NCI-H2081 treated with DMSO at 0.1 percent for 48 hours (cell line): Measurements from ENCODE around the gene ERGIC3.
"Not testable (repeated sequence)": the region's sequence is repeated elsewhere in the genome, so short reads cannot be mapped to it uniquely, and the experiment has no call there.

Experiments
- DNase-seq: peaks from one replicate; lab custom pipeline; 2025; lab: John Stamatoyannopoulos, UW

The ERGIC3 gene

DNA sequence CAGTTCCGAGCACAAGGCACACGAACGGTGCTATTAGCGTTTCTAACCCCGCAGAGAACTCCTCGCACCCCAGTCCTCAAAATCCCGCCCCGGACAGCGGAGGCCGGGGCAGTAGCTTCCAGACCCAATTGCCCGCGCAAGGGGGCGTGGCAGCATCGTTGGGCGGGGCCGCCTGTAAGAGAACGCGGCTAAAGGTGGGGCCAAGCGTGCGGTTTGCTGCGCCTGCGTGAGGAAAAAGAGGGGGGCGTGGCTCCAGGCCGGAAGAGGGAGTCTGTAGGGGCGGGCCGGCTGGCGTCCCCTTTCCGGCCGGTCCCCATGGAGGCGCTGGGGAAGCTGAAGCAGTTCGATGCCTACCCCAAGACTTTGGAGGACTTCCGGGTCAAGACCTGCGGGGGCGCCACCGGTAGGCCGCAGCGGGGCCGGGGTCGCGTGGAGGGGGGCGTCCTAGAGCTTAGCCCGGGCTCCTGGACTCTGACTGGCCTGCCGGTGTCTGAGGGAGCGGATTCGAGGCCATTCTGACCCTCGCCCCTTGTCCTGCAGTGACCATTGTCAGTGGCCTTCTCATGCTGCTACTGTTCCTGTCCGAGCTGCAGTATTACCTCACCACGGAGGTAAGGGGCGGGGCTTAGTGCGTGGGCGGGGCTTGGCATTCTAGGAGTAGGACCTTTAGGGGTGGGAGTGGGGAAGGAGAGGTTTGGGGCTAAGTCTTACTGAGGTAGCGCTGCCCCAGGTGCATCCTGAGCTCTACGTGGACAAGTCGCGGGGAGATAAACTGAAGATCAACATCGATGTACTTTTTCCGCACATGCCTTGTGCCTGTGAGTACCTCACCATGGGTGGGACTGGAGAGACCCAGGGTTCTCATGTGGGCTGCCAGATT is at the start of gene ERGIC3:
Gene ERGIC3, plus strand, starts transcription at position 296 of the 880 bp plus-strand sequence. Its CDS starts 20 bp downstream, at position 316.
- peak; percentile 76 for DNase-seq

DNA sequence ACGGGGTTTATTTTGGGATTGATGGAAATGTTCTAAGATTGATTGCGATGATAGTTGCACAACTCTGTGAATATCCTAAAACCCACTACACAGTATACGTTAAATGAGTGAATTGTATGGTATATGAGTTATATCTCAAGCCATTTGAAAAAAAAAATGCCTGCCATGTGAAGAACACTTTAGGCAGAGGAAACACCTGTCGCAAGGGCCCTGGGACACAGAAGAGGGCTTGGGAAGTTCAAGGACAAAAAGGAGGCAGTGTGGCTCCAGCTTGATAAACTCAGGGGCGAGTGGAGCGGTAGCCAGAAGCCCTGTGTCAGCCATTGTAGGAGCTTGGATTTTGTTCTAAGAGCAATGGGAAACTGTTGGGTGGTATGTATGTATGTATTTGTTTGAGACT is 49.5 kb upstream of the ERGIC3 start:
- no peak for DNase-seq

DNA sequence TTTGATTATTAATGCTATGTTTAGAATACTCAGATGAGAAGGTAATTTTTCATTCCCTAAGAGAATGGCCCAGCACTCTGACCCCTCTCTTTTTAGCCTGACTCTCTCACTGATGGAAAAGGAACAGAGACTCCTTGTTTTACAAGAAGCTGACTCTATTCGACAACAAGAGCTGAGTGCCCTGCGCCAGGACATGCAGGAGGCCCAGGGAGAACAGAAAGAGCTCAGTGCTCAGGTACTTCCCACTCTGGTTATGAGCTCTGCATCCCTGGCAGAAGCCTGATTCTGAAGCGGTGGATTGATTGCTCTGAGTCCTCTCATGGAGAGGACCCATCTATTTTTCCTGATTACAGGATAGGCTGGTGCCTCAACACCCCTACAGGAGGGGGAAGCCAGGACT is 45.4 kb upstream of the ERGIC3 start:
- no peak for DNase-seq

DNA sequence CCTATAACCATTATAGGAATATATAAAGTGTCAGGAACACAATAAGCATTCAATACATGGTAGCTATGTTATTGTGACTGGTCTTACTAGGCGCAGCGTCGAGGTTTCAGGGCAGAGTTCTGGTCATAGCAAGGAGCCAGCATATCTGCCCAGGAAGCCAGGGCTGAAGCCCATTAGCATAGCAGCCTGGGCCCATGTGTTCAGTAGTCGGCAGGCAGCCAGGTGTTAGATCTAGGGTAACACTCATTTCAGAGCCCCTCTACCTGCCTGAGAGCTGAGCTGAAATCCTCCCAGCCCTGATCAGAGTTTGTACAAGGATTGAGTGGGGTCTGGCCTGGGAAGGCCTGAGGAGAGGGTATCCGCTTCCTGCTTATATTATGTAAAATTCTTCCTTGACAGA is 44.6 kb upstream of the ERGIC3 start:
- DNase-seq: no peak

DNA sequence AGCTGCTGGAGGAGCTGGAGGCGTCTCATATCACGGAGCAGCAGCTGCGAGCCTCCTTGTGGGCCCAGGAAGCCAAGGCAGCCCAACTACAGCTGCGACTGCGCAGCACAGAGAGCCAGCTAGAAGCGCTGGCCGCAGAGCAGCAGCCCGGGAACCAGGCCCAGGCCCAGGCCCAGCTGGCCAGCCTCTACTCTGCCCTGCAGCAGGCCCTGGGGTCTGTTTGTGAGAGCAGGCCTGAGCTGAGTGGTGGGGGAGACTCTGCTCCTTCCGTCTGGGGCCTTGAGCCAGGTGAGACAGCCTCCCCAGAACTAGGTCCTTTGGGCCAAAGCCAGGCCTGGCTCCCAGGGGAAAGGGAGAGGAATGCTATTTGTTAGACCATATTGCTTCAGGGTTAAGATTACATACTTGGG is 44.1 kb upstream of the ERGIC3 start:
- no peak for DNase-seq

DNA sequence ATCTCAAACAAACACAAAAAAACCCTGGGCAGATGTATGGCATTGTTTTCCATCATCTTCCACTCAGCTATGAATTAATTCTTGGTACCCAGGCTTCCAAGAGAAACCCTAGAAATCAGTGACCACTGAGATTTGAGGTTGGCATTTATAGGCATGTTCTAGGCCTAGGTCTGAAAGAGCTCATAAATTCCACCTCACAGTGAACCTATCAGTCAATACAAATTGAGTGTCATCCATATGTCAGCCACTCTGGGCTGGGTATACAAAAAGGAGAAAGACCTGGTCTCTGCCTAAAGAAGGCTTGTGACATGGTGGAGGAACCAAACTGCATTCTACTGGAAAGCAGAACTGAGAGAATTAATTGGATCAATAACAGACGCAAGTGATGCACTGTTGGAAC is 42.6 kb upstream of the ERGIC3 start:
- no peak for DNase-seq

DNA sequence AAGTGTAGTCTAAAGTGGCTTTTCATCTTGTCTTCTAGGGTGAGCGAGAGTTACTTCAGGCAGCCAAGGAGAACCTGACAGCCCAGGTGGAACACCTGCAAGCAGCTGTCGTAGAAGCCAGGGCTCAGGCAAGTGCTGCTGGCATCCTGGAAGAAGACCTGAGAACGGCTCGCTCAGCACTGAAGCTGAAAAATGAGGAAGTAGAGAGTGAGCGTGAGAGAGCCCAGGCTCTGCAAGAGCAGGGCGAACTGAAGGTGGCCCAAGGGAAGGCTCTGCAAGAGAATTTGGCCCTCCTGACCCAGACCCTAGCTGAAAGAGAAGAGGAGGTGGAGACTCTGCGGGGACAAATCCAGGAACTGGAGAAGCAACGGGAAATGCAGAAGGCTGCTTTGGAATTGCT is 39.5 kb upstream of the ERGIC3 start:
- no peak for DNase-seq

DNA sequence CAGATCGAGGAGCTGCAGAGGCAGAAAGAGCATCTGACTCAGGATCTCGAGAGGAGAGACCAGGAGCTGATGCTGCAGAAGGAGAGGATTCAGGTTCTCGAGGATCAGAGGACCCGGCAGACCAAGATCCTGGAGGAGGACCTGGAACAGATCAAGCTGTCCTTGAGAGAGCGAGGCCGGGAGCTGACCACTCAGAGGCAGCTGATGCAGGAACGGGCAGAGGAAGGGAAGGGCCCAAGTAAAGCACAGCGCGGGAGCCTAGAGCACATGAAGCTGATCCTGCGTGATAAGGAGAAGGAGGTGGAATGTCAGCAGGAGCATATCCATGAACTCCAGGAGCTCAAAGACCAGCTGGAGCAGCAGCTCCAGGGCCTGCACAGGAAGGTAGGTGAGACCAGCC is 38.6 kb upstream of the ERGIC3 start:
- DNase-seq: no peak

DNA sequence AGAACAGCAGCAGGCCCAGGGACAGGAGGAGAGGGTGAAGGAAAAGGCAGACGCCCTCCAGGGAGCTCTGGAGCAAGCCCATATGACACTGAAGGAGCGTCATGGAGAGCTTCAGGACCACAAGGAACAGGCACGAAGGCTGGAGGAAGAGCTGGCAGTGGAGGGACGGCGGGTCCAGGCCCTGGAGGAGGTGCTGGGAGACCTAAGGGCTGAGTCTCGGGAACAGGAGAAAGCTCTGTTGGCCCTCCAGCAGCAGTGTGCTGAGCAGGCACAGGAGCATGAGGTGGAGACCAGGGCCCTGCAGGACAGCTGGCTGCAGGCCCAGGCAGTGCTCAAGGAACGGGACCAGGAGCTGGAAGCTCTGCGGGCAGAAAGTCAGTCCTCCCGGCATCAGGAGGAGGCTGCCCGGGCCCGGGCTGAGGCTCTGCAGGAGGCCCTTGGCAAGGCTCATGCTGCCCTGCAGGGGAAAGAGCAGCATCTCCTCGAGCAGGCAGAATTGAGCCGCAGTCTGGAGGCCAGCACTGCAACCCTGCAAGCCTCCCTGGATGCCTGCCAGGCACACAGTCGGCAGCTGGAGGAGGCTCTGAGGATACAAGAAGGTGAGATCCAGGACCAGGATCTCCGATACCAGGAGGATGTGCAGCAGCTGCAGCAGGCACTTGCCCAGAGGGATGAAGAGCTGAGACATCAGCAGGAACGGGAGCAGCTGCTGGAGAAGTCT is 37.9 kb upstream of the ERGIC3 start:
- DNase-seq: no peak

DNA sequence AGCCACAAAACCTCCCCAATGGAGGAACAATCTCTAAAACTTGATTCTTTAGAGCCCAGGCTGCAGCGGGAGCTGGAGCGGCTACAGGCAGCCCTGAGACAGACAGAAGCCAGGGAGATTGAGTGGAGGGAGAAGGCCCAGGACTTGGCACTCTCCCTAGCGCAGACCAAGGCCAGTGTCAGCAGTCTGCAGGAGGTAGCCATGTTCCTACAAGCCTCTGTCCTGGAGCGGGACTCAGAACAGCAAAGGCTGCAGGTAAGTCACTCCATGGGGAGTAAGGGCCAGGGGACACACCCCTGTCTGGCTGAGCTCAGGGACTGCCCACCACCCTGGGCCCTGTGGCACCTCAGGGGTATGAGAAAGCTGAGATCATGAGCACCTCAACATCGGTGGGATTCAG is 37.1 kb upstream of the ERGIC3 start:
- DNase-seq: no peak

DNA sequence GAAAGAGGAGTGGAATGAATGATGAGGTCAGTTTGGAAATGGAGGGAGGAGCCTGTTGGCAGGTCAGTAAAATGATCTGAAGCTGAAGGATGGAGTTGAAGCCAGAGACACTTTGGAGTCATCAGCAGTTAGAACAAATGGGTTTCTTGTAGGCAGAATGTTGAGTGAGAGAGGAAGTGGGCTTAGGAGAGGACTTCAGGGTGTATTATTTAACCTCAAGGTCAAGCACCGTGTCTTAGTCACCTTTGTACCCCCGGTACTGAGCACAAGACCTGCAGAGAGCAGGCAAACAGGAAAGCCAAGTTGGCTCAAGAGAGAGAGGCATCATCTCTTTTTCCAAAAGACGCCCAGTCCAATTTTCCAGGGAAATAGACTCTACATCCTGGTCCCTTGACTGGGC is 35.7 kb upstream of the ERGIC3 start:
- DNase-seq: no peak

DNA sequence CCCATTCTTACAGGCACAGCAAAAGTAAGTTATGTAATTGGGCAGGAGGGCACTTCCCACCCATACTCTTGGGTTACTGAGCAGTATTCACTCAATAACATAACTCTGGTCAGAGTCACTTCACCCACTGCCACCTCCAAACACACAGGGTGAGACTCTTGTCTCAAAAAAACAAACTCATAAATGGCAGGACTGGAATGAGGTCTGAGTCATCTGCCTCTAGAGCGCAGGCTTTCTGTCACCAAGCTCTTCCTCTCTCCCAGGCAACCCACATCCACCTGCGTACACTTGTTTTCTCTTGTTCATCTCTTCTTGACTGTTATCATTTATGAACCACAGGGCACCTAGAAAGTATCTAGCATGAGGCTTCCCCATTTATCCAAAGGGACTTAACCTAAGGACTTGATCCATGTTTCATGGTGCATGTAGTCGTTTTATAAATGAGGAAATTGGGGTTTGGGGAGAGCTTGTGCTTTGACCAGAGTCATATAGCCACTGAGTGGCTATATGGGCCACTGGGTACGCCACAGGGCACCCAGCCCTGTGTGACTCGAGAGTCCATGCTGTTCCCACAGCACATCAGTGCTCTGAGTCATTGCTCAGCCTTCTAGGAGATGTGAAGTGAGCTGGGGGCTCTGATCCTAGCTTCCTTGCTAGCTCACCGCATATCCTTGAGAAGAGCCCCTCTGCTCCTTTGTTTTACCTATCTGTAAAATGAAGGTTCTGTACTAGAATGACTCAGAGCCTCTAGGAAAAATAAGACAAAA is 34.8 kb upstream of the ERGIC3 start:
- DNase-seq: no peak

DNA sequence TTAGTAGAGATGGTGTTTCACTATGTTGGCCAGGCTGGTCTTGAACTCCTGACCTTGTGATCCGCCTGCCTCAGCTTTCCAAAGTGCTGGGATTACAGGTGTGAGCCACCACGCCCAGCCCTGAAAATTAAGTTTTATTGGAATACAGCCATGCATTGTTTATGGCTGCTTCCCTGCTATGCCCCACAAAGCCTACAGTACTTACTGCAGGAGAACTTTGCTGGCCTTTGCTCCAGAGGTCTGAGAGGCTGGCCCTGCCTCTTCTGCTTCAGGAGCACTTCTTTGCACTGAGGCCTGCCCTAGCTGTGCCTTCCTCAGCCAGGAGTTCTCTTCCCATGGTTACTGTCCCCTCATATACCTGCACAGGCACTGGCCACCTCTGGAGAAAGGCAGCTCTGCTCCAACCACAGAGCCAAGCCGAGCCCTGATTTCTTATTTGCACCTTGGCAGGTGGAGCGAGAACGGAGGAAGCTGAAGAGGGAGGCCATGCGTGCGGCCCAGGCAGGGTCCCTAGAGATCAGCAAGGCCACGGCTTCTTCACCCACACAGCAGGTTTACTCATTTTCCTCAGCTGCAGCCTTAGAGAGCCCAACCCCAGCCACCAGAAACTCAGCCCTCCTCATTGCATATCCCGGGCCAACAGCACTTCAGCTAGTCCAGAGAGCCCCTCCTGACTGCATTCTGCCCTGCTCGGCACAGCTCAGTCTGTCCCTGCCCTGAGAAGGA is 33.2 kb upstream of the ERGIC3 start:
- DNase-seq: no peak

DNA sequence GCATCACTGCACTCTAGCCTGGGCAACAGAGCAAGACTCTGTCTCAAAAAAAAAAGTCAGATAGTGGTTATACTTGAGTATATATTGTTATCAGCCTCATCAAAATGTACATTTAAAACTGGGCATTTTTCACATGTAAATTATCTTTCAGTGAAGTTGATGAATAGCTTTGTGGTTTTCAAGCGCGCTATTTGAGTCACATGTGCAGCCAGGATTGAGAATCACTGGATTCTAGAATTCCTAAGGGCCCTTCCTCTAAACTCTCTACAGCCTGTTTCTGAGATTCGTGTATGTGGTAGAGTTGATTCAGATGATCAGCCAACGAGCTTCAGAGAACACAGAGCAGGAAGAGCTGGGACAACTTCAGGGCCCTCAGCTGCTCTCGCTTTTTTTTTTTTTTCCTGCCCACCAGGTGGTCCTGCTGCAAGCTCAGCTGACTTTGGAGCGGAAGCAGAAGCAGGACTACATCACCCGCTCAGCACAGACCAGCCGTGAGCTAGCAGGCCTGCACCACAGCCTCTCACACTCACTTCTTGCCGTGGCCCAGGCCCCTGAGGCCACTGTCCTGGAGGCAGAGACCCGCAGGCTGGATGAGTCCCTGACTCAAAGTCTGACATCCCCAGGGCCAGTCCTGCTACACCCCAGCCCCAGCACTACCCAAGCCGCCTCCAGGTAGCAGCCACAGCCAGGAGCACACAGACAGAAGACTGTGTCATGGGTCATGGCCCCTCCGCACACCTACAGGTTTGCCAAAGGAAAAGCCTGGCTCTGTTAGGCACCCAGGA is 30.7 kb upstream of the ERGIC3 start:
- no peak for DNase-seq

DNA sequence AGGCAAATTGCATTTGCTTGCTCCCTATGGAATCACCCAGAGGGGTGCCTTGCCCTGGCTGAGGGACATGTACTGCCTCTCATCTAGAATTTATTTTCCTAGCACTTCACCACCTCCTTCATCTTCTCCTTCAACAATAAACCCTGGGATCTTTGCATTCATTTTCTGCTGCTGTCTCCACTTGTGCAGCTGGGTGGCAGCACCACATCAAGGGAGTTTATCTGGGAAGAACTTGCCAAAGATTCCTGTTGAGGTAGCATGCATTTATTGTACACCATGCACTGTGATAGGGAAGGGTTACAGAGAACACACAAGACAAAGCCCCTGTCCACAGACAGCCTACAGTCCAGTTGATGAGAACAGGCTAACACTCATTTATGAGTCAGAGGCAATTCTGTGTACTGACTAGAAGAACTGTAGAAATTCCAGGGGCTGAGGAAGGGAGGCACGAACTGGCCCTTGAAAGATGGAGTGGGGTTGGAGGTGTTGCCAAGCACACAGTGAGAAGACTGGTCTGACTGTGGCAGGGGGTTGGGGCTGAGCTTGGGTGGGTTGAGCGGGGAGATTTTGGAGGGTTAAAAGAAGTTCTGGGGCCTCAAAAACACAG is 30.0 kb upstream of the ERGIC3 start:
- DNase-seq: no peak

DNA sequence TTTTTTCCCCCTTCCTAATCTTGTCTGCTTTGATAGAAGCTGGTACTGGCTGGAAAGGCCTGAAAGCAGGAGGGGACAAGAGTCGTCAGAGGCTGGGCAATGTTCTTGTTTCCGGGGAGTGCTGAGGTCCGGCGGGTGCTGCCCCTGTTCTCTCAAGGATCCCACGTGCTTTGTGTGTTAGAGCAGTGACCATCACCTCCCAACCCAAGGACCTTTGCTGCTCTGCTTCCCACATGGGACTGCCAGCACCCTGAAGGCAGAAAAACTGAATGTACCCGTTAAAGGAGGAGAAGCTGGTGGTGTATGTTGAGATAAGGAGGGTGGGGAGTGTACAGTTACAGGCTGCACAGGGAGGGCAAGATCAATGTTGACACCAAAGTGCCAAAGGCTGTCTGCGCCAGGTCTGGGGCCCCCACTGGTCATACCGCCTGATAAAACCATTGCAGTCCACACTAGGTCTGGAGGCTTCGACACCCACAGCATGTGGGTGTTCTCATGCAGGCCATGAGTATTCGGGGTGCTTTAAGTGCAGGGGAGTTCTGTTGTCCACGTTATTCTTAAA is 27.4 kb upstream of the ERGIC3 start:
- DNase-seq: no peak

DNA sequence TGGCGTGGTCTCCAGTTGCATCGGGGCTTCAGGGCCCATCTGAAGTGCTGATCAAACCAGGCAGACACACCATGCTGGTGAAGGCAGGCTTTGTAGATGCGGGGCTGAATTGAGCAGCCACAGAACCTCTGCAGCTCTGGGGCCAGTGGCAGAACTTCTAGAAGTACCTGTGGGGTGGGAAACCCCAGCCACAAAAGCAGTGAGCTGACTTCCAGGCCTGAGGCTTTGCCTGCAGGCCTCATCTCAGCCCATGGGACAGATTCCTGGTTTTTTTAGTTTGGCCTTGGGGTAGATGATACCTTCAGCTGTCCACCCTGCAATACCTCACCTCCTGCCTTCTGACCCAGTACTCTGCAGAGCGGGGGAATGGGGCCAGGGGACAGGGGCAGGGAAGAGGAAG is 26.5 kb upstream of the ERGIC3 start:
- DNase-seq: no peak

DNA sequence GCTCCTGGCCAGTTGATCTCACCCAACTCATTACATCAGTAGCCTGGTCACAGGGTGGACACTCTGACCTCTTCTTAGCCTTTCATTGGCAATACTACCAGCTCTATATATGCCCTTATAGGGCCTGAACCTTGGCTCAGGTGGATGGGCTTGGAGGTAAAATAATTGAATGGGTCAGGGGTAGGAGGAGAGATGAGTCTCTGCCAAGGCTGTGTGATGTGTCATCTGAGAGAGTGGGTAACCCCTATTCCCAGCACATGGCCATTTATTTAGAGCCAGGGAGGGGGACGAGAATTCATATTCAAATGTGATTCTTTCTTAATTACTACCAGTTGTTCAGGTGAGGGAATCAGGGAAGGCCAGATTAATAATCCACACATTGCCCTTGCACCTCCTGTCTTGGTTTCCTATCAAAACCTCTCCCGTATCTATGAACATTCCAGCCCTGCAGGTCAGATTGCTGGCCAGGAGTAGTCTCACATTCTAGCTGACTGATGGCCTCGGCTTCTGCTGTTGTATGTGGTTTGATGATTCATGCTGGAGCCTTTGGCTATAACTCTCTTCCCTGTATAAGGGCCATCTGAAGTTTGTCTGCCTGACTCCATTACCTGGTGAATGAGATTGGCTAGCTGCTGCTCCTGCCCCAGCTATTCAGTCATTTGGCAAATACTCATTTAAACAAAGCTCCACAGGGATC is 25.8 kb upstream of the ERGIC3 start:
- DNase-seq: no peak

DNA sequence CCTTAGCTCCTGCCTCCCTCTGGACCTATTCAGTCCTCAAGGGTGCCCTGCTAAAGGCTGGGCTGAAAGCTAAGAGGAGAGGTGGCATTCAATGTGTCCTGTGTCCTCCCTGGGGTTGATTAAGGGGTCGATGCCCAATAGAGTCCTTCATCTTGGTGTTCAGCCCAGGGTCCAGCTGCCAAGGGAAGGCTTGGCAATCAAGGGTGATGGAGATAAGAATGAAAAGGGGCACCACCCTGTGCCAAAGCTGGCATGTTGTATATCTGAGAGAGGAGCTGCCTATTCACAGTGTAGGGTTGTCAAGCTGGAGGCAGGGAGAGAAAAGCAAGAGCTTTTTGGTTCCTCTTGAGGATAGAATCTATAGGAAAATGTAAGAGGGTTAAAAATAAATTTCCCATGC is 24.8 kb upstream of the ERGIC3 start:
- DNase-seq: no peak

DNA sequence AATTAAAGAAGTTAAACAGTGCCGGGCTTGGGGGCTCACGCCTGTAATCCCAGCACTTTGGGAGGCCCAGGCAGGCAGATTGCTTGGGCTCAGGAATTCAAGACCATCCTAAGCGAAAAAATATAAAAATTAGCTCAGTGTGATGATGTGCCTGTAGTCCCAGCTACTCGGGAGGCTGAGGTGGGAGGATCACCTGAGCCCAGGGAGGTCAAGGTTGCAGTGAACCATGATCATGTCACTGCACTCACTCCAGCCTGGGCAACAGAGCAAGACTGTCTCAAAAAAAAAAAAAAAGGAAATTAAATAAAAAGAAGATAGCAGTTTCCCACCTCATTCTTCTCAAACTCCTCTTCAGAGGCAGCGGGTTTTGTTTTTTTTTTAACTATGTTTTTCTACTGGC is 24.1 kb upstream of the ERGIC3 start:
- DNase-seq: not testable (repeated sequence)
